A549 (cell line): Measurements from ENCODE around the gene ABCC1. TPM values are rescaled to one million over a fixed set of nuclear protein-coding genes. Genes with fewer than 3 reads are reported as not detected.
A peak's percentile ranks its signal among the peaks of the same experiment; 100 is the strongest.

Source experiments
- ATAC-seq, 2 experiments: fragments of 200-7000 bp in 1 of 2; fragments of >200 bp in 1 of 2; cut with Nextera tagmentation in 1 of 2; cut with Tn5 transposase in 1 of 2; 3 replicates each; pipeline versions ENCODE4 v1.8.0 to v1.9.1; 2018 to 2020; ENCODE audit warnings: mild to moderate bottlenecking in 1 of 2, moderate library complexity in 1 of 2
- CTCF ChIA-PET: fragments of 300-600 bp; sonication (Branson Sonifier 250); formaldehyde crosslinking; extraction: SDS; loops from one replicate; lab custom pipeline; 2021; ENCODE audit warnings: antibody characterized with exemption, inconsistent platforms; lab: Yijun Ruan, JAX
- POLR2A ChIA-PET: fragments of 350-600 bp; formaldehyde crosslinking; extraction: SDS; loops from one replicate; lab custom pipeline; 2021; ENCODE audit warnings: antibody characterized with exemption, inconsistent platforms; lab: Yijun Ruan, JAX
- DNase-seq, 2 experiments: peaks; one replicate each; pipeline versions ENCODE4 v3.0.0 to v3.0.0-alpha.2; 2011 to 2016; ENCODE audit warnings: low read depth in 1 of 2, low spot score in 1 of 2
- FAIRE-seq: peaks from 2 replicates; lab custom pipeline; 2011; peaks lifted over from hg19 to GRCh38; lab: Jason Lieb, UNC
- H3K27ac ChIP-seq, 2 experiments: fragments of >200 bp; sonication (Bioruptor Twin); formaldehyde crosslinking; 3 replicates each; pipeline ENCODE4 v1.5.1; 2016 to 2017
- H3K4me1 ChIP-seq: fragments of >200 bp; sonication (Bioruptor Twin); formaldehyde crosslinking; 3 replicates; pipeline ENCODE4 v1.6.1; 2016
- H3K4me2 ChIP-seq: fragments of >200 bp; sonication (Bioruptor Twin); formaldehyde crosslinking; 3 replicates; pipeline ENCODE4 v1.6.1; 2016
- H3K4me3 ChIP-seq: fragments of >200 bp; sonication (Bioruptor Twin); formaldehyde crosslinking; 3 replicates; pipeline ENCODE4 v1.5.1; 2016
- H3K9me3 ChIP-seq: fragments of >200 bp; sonication (Bioruptor Twin); formaldehyde crosslinking; 3 replicates; pipeline ENCODE4 v1.6.1; 2016
- CEBPB ChIP-seq, 2 experiments: fragments of >200 bp in 1 of 2; sonication (Bioruptor Twin) in 1 of 2; formaldehyde crosslinking in 1 of 2; IDR thresholded peaks; 2 replicates each; pipeline ENCODE4 v1.6.1; 2012 to 2016
- CHD2 ChIP-seq: fragments of 150-350 bp; IDR thresholded peaks from 2 replicates; pipeline ENCODE4 v1.6.1; 2014; ENCODE audit warnings: low read length; ENCODE audit not compliant: partially characterized antibody
- EHMT2 ChIP-seq: fragments of 200-600 bp; sonication (generic); IDR thresholded peaks from 2 replicates; pipeline ENCODE4 v1.6.1; 2016; ENCODE audit warnings: antibody characterized with exemption, low read depth, mild to moderate bottlenecking, moderate library complexity
- ESRRA ChIP-seq: fragments of 150-350 bp; IDR thresholded peaks from 2 replicates; pipeline ENCODE4 v1.6.1; 2014; ENCODE audit warnings: mild to moderate bottlenecking, low read length, borderline replicate concordance
- GATA3 ChIP-seq: IDR thresholded peaks from 2 replicates; pipeline ENCODE4 v1.6.1; 2012; ENCODE audit warnings: borderline replicate concordance
- HDAC2 ChIP-seq: fragments of 200-600 bp; sonication (generic); IDR thresholded peaks from 2 replicates; pipeline ENCODE4 v1.6.1; 2016
- HOXB13 ChIP-seq: fragments of 250-450 bp; sonication (Bioruptor Pico); IDR thresholded peaks from 2 replicates; pipeline ENCODE4 v1.5.0; 2020; ENCODE audit warnings: low read depth, mild to moderate bottlenecking, moderate library complexity
- HOXB5 ChIP-seq: fragments of 250-450 bp; sonication (Bioruptor Pico); IDR thresholded peaks from 2 replicates; pipeline ENCODE4 v1.5.0; 2020; ENCODE audit warnings: mild to moderate bottlenecking, moderate library complexity
- KDM5A ChIP-seq: fragments of 200-600 bp; sonication (generic); IDR thresholded peaks from 2 replicates; pipeline ENCODE4 v1.6.1; 2016; ENCODE audit warnings: antibody characterized with exemption, mild to moderate bottlenecking
- MAFK ChIP-seq: fragments of 450-650 bp; IDR thresholded peaks from 2 replicates; pipeline ENCODE4 v1.6.1; 2014; ENCODE audit not compliant: partially characterized antibody
- MYC ChIP-seq: IDR thresholded peaks from 2 replicates; pipeline ENCODE4 v1.6.1; 2012; ENCODE audit warnings: mild to moderate bottlenecking, inconsistent platforms, low read length, improper control_type of control experiment, borderline replicate concordance
- NFE2L2 ChIP-seq: fragments of 150-350 bp; conservative IDR thresholded peaks from 2 replicates; pipeline ENCODE4 v1.6.1; 2014; ENCODE audit warnings: low read length
- NPAS2 ChIP-seq: fragments of 250-450 bp; sonication (Bioruptor Pico); IDR thresholded peaks from 2 replicates; pipeline ENCODE4 v1.8.0; 2022; ENCODE audit warnings: mild to moderate bottlenecking, moderate library complexity, borderline replicate concordance
- RNF2 ChIP-seq: fragments of 200-600 bp; sonication (generic); IDR thresholded peaks from 2 replicates; pipeline ENCODE4 v1.6.1; 2016; ENCODE audit warnings: low read depth, mild to moderate bottlenecking, antibody characterized with exemption, moderate library complexity, borderline replicate concordance
- SMC3 ChIP-seq: fragments of >200 bp; sonication (Bioruptor Twin); formaldehyde crosslinking; IDR thresholded peaks from 3 replicates; pipeline ENCODE4 v1.6.1; 2018; ENCODE audit warnings: inconsistent platforms
- ZC3H11A ChIP-seq: fragments of 450-650 bp; IDR thresholded peaks from 2 replicates; pipeline ENCODE4 v1.6.1; 2014; ENCODE audit warnings: antibody characterized with exemption, mild to moderate bottlenecking
- ZFP36 ChIP-seq: fragments of 450-650 bp; IDR thresholded peaks from 2 replicates; pipeline ENCODE4 v1.6.1; 2014; ENCODE audit warnings: borderline replicate concordance; ENCODE audit not compliant: partially characterized antibody
- ZSCAN20 ChIP-seq: fragments of 250-450 bp; sonication (Bioruptor Pico); IDR thresholded peaks from 2 replicates; pipeline ENCODE4 v1.8.0; 2022; ENCODE audit warnings: mild to moderate bottlenecking, moderate library complexity
- WGBS: methylation state at CpG from one replicate; pipeline ENCODE4 v1.1.6; 2017; ENCODE audit errors: missing lambda C conversion rate; 5-methylcytosine and 5-hydroxymethylcytosine counted together
- polyA plus RNA-seq, 4 experiments: library from polyadenylated mRNA; depleted of rRNA in 3 of 4; stranded (reverse); fragments of >200 nt; fragmentation: RNase III in 1 of 4; extraction: RNeasy Plus Mini Kit Qiagen cat#74134 plus additional on column Dnase treatment in 1 of 4; gene quantifications; 2 replicates in 3 of 4; 3 replicates in 1 of 4; pipeline ENCODE4 v1.2.3, GENCODE V29; 2011 to 2017
- TF ChIP-seq, protein P1 (sequence below): fragments of 150-350 bp; IDR thresholded peaks from 2 replicates; pipeline ENCODE4 v1.6.1; 2014; ENCODE audit warnings: low read depth, mild to moderate bottlenecking, low read length
- TF ChIP-seq, protein P2 (sequence below): fragments of 200-600 bp; sonication (generic); IDR thresholded peaks from 2 replicates; pipeline ENCODE4 v1.6.1; 2016; ENCODE audit warnings: antibody characterized with exemption, mild to moderate bottlenecking, moderate library complexity
- TF ChIP-seq, protein P3 (sequence below): fragments of 250-450 bp; sonication (Bioruptor Pico); IDR thresholded peaks from 2 replicates; pipeline ENCODE4 v1.5.0; 2020; ENCODE audit warnings: low read depth, mild to moderate bottlenecking, moderate library complexity

The ABCC1 gene
- polyA plus RNA-seq, 2 of the 4 experiments (the other 2 are of a cell fraction), result 56.5 to 93.8 TPM

DNA sequence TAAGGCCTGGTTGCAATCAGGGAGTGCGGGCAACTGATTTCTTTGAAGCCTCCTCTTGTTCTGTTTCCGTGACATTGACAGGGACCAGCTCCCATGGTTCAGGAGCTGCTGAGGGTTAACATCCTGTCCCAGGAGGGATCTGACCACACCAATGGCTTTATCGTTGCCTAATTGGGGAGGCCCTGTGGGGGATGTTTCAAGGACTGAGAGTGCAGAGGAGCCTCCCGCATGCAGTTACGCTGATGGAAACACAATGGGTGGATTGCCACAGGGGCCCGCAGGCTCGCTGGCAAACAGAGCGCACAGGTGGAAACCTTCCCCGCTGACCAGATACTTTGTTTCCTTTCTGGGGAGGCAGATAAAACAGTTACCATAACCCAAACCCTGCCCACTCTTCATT is 23.8 kb upstream of the ABCC1 start:
- no peak for ATAC-seq
- H3K9me3 ChIP-seq, result no peaks in the 10 kb centered on the region
- 92% methylated on average over 9 of the region's 9 CpGs for WGBS
- H3K4me3 ChIP-seq, result no peak overlapping the region
- CTCF ChIA-PET, result interaction anchor here (1.3 kb wide), 1 partner anchor 25 kb away, joined by 3 read pairs; no protein-coding TSS in a partner anchor
- H3K4me2 ChIP-seq, result no peak overlapping the region
- peaks cover 12% of the 10 kb centered on the region for H3K4me1 ChIP-seq
- peak overlapping the region in 1 of 2 experiments; percentile 47; a peak in 1 of 6 replicates for H3K27ac ChIP-seq
- POLR2A ChIA-PET, result no interaction called here
- FAIRE-seq, result no peak
- no peak for TF ChIP-seq HOXB5
- DNase-seq, result no peak

DNA sequence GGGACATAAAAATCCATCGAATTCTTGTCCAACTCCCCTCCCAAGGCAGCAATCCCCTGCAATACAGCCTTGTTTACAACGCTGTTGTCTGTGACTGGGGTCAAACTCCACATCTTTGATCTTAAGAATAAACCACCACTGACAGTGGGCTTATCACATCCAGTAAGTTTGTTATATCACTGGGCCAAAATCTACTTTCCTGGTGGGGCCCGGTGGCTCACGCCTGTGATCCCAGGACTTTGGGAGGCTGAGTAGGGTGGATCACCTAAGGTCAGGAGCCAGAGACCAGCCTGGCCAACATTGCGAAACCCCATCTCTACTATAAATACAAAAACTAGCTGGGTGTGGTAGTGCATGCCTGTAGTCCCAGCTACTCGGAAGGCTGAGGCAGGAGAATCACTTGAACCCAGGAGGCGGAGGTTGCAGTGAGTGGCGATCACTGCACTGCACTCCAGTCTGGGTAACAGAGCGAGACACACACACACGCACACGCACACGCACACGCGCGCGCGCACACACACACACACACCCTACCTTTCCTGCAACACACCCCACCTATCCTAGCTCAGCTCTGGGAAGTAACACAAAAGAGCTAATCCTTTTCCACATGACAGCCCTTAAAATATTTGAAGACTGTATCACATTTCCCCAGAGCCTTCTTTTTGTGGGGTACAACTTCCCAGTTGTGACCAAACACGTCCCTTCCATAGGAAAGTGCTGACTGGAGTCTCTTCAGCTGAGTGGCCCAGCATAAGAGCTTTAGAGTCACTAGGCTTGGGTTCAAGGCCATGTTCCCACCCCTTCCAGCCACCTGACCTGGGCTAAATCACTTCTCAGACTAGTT is 20.9 kb upstream of the ABCC1 start:
- POLR2A ChIA-PET, result interaction anchor here (0.5 kb wide), 1 partner anchor 387 kb away, joined by 3 read pairs; no protein-coding TSS in a partner anchor
- Histone ChIP-seq H3K4me3 (no peak overlapping the region), H3K4me2 (peak overlapping the region; percentile 47), H3K9me3 (no peaks in the 10 kb centered on the region), H3K4me1 (peaks cover 12% of the 10 kb centered on the region), H3K27ac (peak overlapping the region; percentile 2 to 73; a peak in 4 of 6 replicates)
- CTCF ChIA-PET, result interaction anchor here (1.2 to 2.8 kb wide), 2 partner anchors 17 to 54 kb away, joined by 3 to 12 read pairs; no protein-coding TSS in a partner anchor
- peak in 1 of 2 experiments; percentile 31 for DNase-seq
- FAIRE-seq, result no peak
- TF ChIP-seq CEBPB (IDR thresholded peaks at IDR 0.05) (peak; percentile 66 to 89; a peak in 3 of 4 replicates), ZC3H11A (no peak), MAFK (peak; percentile 40)
- WGBS, result 85% methylated on average over 18 of the region's 18 CpGs
- peak in 1 of 2 experiments; percentile 62; a peak in 3 of 6 replicates for ATAC-seq

DNA sequence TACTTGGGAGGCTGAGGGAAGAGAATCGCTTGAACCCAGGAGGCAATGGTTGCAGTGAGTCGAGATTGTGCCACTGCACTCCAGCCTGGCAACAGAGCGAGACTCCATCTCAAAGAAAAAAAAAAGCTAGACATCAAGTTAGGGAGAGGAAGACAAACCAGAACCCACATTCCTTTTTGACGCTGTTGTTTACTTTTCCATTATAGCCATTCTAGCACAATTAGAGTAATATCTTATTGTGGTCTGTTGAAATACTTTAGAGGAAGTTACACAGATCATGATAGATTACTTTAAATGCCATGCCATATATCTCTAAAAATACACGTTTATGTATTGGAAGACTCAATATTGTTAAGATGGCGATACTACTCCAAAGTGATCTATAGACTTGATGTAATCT is 16.5 kb upstream of the ABCC1 start:
- TF ChIP-seq GATA3 (no peak), ZSCAN20 (CRISPR knock-in tag) (no peak), MAFK (no peak), EHMT2 (no peak), NPAS2 (no peak), ZFP36 (no peak), NFE2L2 (no peak), RNF2 (no peak), KDM5A (no peak), ZC3H11A (no peak), HDAC2 (no peak), CHD2 (no peak), MYC (no peak), ESRRA (no peak), HOXB13 (CRISPR knock-in tag) (no peak), SMC3 (no peak)
- TF ChIP-seq, protein P1, sequence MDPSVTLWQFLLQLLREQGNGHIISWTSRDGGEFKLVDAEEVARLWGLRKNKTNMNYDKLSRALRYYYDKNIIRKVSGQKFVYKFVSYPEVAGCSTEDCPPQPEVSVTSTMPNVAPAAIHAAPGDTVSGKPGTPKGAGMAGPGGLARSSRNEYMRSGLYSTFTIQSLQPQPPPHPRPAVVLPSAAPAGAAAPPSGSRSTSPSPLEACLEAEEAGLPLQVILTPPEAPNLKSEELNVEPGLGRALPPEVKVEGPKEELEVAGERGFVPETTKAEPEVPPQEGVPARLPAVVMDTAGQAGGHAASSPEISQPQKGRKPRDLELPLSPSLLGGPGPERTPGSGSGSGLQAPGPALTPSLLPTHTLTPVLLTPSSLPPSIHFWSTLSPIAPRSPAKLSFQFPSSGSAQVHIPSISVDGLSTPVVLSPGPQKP, result no peak
- TF ChIP-seq, protein P2, sequence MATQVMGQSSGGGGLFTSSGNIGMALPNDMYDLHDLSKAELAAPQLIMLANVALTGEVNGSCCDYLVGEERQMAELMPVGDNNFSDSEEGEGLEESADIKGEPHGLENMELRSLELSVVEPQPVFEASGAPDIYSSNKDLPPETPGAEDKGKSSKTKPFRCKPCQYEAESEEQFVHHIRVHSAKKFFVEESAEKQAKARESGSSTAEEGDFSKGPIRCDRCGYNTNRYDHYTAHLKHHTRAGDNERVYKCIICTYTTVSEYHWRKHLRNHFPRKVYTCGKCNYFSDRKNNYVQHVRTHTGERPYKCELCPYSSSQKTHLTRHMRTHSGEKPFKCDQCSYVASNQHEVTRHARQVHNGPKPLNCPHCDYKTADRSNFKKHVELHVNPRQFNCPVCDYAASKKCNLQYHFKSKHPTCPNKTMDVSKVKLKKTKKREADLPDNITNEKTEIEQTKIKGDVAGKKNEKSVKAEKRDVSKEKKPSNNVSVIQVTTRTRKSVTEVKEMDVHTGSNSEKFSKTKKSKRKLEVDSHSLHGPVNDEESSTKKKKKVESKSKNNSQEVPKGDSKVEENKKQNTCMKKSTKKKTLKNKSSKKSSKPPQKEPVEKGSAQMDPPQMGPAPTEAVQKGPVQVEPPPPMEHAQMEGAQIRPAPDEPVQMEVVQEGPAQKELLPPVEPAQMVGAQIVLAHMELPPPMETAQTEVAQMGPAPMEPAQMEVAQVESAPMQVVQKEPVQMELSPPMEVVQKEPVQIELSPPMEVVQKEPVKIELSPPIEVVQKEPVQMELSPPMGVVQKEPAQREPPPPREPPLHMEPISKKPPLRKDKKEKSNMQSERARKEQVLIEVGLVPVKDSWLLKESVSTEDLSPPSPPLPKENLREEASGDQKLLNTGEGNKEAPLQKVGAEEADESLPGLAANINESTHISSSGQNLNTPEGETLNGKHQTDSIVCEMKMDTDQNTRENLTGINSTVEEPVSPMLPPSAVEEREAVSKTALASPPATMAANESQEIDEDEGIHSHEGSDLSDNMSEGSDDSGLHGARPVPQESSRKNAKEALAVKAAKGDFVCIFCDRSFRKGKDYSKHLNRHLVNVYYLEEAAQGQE, result no peak
- TF ChIP-seq, protein P3, sequence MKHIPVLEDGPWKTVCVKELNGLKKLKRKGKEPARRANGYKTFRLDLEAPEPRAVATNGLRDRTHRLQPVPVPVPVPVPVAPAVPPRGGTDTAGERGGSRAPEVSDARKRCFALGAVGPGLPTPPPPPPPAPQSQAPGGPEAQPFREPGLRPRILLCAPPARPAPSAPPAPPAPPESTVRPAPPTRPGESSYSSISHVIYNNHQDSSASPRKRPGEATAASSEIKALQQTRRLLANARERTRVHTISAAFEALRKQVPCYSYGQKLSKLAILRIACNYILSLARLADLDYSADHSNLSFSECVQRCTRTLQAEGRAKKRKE (CRISPR knock-in tag), result no peak
- ATAC-seq, result no peak
- ChIA-PET POLR2A (no interaction called here), CTCF (no interaction called here)
- Histone ChIP-seq H3K4me2 (no peak overlapping the region), H3K4me3 (no peak overlapping the region), H3K27ac (no peak overlapping the region), H3K4me1 (peaks cover 12% of the 10 kb centered on the region), H3K9me3 (peaks cover 11% of the 10 kb centered on the region)
- FAIRE-seq, result no peak
- WGBS, result 82% methylated on average over 6 of the region's 6 CpGs
- no peak for DNase-seq
